Suprapubic skin (tissue), 4 donors: ENCODE measurements around the gene CKAP4. TPM values are rescaled to one million over a fixed set of nuclear protein-coding genes. Genes with fewer than 3 reads are reported as not detected.

ENCODE experiments used
- DNase-seq, 2 donors: peaks; one replicate each; pipeline ENCODE4 v3.0.0-alpha.2; 2019; ENCODE audit warnings: low spot score in 2 of 2
- H3K27ac ChIP-seq: fragments of 200-600 bp; sonication (generic); one replicate; pipeline ENCODE4 v1.5.1; 2019
- H3K27me3 ChIP-seq: fragments of 200-600 bp; sonication (generic); one replicate; pipeline ENCODE4 v1.5.1; 2019
- H3K36me3 ChIP-seq: fragments of 200-600 bp; sonication (generic); one replicate; pipeline ENCODE4 v1.5.1; 2019
- H3K4me1 ChIP-seq: fragments of 200-600 bp; sonication (generic); one replicate; pipeline ENCODE4 v1.5.1; 2019
- H3K4me3 ChIP-seq: fragments of 200-600 bp; sonication (generic); one replicate; pipeline ENCODE4 v1.5.1; 2019; ENCODE audit warnings: mild to moderate bottlenecking
- H3K9me3 ChIP-seq: fragments of 200-600 bp; sonication (generic); one replicate; pipeline ENCODE4 v1.5.1; 2019
- CTCF ChIP-seq, 2 donors: fragments of 200-600 bp in 1 of 2; fragments of 450-650 bp in 1 of 2; sonication (generic) in 1 of 2; IDR thresholded peaks; one replicate each; pipeline ENCODE4 v1.5.1; 2016 to 2019; ENCODE audit warnings: antibody characterized with exemption in 2 of 2, mild to moderate bottlenecking in 1 of 2, moderate library complexity in 1 of 2
- EP300 ChIP-seq: sonication (generic); formaldehyde crosslinking; IDR thresholded peaks from one replicate; pipeline ENCODE4 v1.6.1; 2017; ENCODE audit warnings: antibody characterized with exemption
- POLR2A ChIP-seq, 2 donors: fragments of 450-650 bp; IDR thresholded peaks; one replicate each; pipeline ENCODE4 v1.6.1; 2017; ENCODE audit warnings: antibody characterized with exemption in 2 of 2, mild to moderate bottlenecking in 2 of 2, moderate library complexity in 2 of 2
- POLR2AphosphoS5 ChIP-seq, 3 donors: sonication (generic); formaldehyde crosslinking; IDR thresholded peaks; one replicate each; pipeline ENCODE4 v1.6.1; 2017; ENCODE audit warnings: antibody characterized with exemption in 3 of 3
- WGBS: methylation state at CpG from one replicate; pipeline ENCODE4 v1.1.5; 2018; 5-methylcytosine and 5-hydroxymethylcytosine counted together
- total RNA-seq, 4 donors: library from RNA; depleted of rRNA; stranded (reverse); fragments of >200 nt; gene quantifications; one replicate each; pipeline ENCODE4 v1.1.0, GENCODE V29; 2016

The CKAP4 gene
- total RNA-seq, 4 donors from 2014 or later = 38.5 to 75.3 (median 58.7) TPM

GRCh38 chr12:106254724-106255123, 6.9 kb upstream of the CKAP4 start:
- TF ChIP-seq CTCF (IDR thresholded peaks at IDR 0.05) (no peak), POLR2AphosphoS5 (IDR thresholded peaks at IDR 0.05) (no peak), POLR2A (IDR thresholded peaks at IDR 0.05) (no peak), EP300 (no peak)
- DNase-seq = peak in 1 of 2 donors; percentile 8
- Histone ChIP-seq H3K9me3 (no peaks in the 10 kb centered on the region), H3K27ac (no peak overlapping the region), H3K4me3 (no peak overlapping the region), H3K4me1 (peaks cover 3% of the 10 kb centered on the region), H3K27me3 (no peaks in the 10 kb centered on the region), H3K36me3 (no peaks in the 10 kb centered on the region)
- 91% methylated on average over 3 of the region's 3 CpGs for WGBS

- TF ChIP-seq POLR2AphosphoS5 (IDR thresholded peaks at IDR 0.05) = no peak
- no peak for TF ChIP-seq CTCF (IDR thresholded peaks at IDR 0.05)
- TF ChIP-seq POLR2A (IDR thresholded peaks at IDR 0.05) = no peak
- no peak for TF ChIP-seq EP300
- Histone ChIP-seq H3K27me3 (no peaks in the 10 kb centered on the region), H3K9me3 (no peaks in the 10 kb centered on the region), H3K27ac (no peak overlapping the region), H3K4me3 (no peak overlapping the region), H3K36me3 (no peaks in the 10 kb centered on the region), H3K4me1 (peaks cover 21% of the 10 kb centered on the region)
- DNase-seq = peak in 1 of 2 donors; percentile 57
- 68% methylated on average over 6 of the region's 6 CpGs for WGBS
Measured at GRCh38 chr12:106251631-106252455, 4.0 kb upstream of the CKAP4 start.

GRCh38 chr12:106249411-106250135, 1.8 kb upstream of the CKAP4 start:
- TF ChIP-seq POLR2AphosphoS5 (IDR thresholded peaks at IDR 0.05) (no peak), EP300 (no peak), CTCF (IDR thresholded peaks at IDR 0.05) (no peak), POLR2A (IDR thresholded peaks at IDR 0.05) (no peak)
- peak in 1 of 2 donors; percentile 34 for DNase-seq
- H3K4me1 ChIP-seq = peaks cover 44% of the 10 kb centered on the region
- H3K36me3 ChIP-seq = no peaks in the 10 kb centered on the region
- no peaks in the 10 kb centered on the region for H3K9me3 ChIP-seq
- no peaks in the 10 kb centered on the region for H3K27me3 ChIP-seq
- WGBS = 63% methylated on average over 5 of the region's 5 CpGs
- peak overlapping the region; percentile 98 for H3K27ac ChIP-seq
- H3K4me3 ChIP-seq = no peak overlapping the region

GRCh38 chr12:106248846-106249371, 1.1 kb upstream of the CKAP4 start:
- no peaks in the 10 kb centered on the region for H3K9me3 ChIP-seq
- H3K36me3 ChIP-seq = no peaks in the 10 kb centered on the region
- peak overlapping the region; percentile 91 for H3K4me3 ChIP-seq
- peak in 1 of 2 donors; percentile 80 for DNase-seq
- no peaks in the 10 kb centered on the region for H3K27me3 ChIP-seq
- 16% methylated on average over 12 of the region's 12 CpGs for WGBS
- TF ChIP-seq POLR2A (IDR thresholded peaks at IDR 0.05) = no peak
- TF ChIP-seq CTCF (IDR thresholded peaks at IDR 0.05) = no peak
- no peak for TF ChIP-seq POLR2AphosphoS5 (IDR thresholded peaks at IDR 0.05)
- TF ChIP-seq EP300 = no peak
- H3K27ac ChIP-seq = peak overlapping the region; percentile 98
- H3K4me1 ChIP-seq = peaks cover 50% of the 10 kb centered on the region
